ENCODE data around the gene ATP6V0A1.

- TF ChIP-seq CTCF (IDR thresholded peaks at IDR 0.05; ENCODE audit: low read depth, low read length), result no peak
- no peak for TF ChIP-seq POLR2A (IDR thresholded peaks at IDR 0.05; ENCODE audit: extremely low read depth, insufficient read length)
Measured at GRCh38 chr17:42537156-42537805, 78.6 kb downstream of the ATP6V0A1 start.

Data from NB4 (cell line).